GM12873 (cell line): ENCODE data around the gene SH3PXD2B.

Experiments
- TF ChIP-seq, protein P1 (sequence below): IDR thresholded peaks from 2 replicates; pipeline ENCODE4 v1.5.1; 2012; ENCODE audit warnings: low read depth, mild to moderate bottlenecking, moderate library complexity, low read length, control low read depth; ENCODE audit not compliant: insufficient read depth; ENCODE audit errors: missing control alignments

SH3PXD2B gene

GRCh38 chr5:172417130-172417841 lies 37.0 kb downstream of the SH3PXD2B start:
- TF ChIP-seq, protein P1, sequence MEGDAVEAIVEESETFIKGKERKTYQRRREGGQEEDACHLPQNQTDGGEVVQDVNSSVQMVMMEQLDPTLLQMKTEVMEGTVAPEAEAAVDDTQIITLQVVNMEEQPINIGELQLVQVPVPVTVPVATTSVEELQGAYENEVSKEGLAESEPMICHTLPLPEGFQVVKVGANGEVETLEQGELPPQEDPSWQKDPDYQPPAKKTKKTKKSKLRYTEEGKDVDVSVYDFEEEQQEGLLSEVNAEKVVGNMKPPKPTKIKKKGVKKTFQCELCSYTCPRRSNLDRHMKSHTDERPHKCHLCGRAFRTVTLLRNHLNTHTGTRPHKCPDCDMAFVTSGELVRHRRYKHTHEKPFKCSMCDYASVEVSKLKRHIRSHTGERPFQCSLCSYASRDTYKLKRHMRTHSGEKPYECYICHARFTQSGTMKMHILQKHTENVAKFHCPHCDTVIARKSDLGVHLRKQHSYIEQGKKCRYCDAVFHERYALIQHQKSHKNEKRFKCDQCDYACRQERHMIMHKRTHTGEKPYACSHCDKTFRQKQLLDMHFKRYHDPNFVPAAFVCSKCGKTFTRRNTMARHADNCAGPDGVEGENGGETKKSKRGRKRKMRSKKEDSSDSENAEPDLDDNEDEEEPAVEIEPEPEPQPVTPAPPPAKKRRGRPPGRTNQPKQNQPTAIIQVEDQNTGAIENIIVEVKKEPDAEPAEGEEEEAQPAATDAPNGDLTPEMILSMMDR: no peak

DNA sequence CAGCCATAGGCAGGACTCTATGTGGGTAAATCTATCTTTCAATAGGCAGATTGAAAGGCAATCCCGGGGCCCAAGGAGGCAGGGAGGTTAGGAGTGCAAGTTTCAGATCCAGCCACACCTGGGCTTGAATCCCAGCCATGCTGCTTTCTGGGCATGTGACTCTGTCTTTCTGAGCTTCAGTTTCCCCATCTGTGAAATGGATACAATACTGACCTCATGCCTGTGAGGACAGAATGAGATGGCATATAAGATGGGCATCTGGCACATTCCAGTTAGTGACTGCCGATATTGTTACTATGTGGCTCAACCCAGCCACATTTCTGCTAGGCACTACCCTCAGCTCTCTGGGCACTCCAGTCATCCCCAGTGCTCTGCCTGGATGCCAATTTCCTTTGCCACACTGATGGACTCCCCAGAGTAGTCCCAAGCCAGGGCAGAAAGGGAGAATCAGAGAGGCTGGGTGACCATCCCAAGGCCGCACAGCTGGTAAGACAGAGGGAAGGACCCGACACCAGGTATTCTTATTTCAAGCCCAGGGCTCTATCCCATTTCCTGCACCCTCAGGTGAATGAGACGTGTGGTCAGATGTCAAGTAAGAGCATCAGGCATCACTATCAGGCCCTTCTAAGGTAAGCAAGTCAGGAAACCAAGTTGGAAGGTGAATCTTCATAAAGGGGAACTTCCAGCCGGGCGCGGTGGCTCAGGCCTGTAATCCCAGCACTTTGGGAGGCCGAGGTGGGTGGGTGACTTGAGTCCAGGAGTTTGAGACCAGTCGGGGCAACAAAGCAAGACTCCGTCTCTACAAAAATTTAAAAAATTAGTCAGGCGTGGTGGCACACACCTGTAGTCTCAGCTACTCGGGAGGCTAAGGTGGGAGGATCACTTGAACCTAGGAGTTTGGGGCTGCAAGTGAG lies 38.7 kb downstream of the SH3PXD2B start:
- TF ChIP-seq, protein P1: no peak

DNA sequence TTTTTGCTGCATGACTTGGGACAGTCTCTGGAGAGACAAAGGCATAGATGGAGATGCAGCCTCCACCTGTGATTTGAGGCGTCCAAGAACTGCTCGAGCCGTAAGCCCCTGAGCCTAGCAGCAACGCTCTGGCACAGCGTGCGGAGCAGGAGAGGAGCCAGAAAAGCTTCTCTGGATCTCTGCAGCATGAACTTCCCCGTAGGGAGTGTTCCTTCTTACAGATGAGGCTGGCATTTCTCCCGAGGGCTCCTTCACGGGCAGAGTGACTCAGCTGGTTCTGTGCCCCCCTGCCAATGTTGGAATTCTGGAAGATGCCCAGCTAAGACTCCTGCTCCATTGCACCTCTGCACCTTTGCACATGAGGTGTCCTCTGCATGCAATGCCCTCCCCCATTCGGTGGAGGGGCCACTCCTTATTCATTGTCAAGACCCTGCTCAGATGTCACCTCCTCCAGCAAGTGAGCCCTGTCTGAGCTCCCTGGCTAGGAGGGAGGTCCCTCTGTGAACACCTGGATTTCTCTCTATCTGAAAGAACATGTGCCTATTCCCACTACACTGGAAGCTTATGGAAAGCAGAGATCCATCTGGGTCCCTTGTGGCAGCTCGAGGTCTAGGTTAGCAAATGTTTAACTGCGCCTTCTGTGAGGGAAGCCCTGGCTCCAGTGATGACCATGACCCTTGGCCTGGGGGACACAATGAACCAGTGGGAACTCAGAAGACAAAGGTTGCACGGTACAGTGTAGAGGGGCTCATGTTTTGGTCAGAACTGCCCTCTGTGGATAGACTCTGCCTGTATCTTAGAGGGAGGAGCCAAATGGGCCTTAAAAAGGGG lies 39.6 kb downstream of the SH3PXD2B start:
- TF ChIP-seq, protein P1: no peak

DNA sequence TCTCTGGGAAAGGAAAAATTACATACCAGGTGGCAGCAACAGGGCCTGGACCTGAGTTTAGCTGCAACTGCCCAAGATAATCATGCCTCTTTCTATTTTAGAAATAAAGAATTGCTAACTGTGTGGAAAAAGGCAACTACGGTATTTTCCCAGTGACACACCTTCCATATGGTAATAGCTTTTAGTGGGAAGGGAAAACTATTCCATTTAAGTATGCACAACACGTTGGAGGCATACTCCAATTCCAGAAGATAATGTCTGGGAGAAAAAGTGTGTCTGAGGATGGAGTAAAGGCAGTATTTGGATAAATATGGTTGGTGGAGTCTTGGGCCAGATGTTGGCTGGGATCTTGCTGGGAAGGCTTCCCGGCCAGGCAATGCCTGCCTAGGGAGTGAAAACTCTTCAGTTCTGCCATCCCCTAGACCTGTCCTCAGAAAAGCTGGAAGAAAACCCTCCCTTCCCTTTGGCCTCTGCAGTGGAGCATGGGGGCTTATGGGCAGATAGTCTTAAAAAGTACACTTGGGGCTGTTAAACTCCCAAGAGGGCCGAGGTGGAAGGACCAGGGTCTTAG lies 40.6 kb downstream of the SH3PXD2B start:
- TF ChIP-seq, protein P1: no peak

DNA sequence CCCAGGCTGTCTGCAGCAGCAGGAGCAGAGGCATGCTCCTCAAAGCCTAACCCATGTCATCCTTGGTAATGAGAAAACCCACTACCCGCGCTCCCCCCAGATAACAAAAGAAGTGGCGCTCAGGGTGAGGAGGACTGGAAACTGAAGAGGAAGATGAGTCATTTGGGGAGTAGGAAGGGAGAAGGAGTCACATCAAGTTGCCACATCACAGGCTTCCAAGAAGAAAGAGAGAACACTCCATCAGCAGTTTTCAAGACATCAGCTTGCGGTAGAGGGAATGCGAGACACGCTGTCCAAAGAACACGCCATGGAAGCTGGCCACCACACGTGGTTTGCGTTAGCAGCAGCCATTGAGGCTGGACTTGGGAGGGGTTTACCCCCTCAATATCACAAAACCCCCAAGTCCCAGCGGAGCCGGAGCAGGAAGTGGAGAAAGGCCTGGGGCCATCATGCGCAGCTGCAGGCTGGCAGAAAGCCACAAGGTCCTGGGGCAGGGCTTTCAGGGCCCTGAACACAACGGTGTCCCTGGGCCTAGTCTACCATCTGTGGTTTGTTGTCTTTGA lies 41.5 kb downstream of the SH3PXD2B start:
- TF ChIP-seq, protein P1: no peak

- TF ChIP-seq, protein P1: no peak
Observed at GRCh38 chr5:172411484-172412072, 42.7 kb downstream of the SH3PXD2B start.
